ENCODE measurements around the gene MRPS5.

The MRPS5 gene

DNA sequence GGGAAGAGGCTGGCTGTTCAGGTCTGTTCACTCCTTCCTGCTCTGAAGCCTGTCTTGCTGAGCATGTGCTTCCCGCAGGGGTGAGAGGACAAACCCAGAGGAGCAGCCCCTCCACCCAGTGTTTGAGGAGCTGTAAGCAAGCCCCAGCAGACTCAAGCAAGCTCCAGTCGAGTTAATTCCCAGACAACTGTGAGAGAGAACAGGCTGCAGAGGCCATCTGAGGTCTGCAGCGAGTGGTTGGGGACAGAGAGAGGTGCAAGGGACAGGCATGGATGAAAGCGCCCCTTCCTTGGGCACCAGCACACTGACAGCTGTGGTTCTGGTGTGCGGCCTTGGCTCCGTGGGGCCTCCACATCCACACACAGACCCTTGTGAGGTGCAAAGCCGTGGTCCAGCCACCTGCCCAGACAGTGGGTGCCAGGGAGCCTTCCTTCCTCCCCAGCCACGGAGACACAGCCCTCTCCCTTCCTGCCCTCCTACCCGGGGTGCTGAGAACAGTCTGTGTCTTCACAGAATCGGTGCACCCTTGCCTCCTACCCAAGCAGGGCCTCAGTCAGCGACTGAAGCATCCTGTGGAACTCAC, 59.9 kb downstream of the MRPS5 start:
- TF ChIP-seq CREB1 (IDR thresholded peaks at IDR 0.05; ENCODE audit: low read depth) (no peak), TAF1 (IDR thresholded peaks at IDR 0.05; ENCODE audit: low read depth) (no peak), TEAD4 (IDR thresholded peaks at IDR 0.05) (no peak), CEBPB (IDR thresholded peaks at IDR 0.05) (no peak), USF1 (IDR thresholded peaks at IDR 0.05) (no peak), EP300 (IDR thresholded peaks at IDR 0.05; ENCODE audit: borderline replicate concordance) (no peak), ZBTB7A (IDR thresholded peaks at IDR 0.05; ENCODE audit: low read depth) (no peak), FOXM1 (IDR thresholded peaks at IDR 0.05; ENCODE audit: borderline replicate concordance, low read depth) (no peak), EGR1 (IDR thresholded peaks at IDR 0.05) (no peak), NFIC (IDR thresholded peaks at IDR 0.05) (no peak)
- TF ChIP-seq, protein P1, sequence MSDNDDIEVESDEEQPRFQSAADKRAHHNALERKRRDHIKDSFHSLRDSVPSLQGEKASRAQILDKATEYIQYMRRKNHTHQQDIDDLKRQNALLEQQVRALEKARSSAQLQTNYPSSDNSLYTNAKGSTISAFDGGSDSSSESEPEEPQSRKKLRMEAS (IDR thresholded peaks at IDR 0.05) = no peak

DNA sequence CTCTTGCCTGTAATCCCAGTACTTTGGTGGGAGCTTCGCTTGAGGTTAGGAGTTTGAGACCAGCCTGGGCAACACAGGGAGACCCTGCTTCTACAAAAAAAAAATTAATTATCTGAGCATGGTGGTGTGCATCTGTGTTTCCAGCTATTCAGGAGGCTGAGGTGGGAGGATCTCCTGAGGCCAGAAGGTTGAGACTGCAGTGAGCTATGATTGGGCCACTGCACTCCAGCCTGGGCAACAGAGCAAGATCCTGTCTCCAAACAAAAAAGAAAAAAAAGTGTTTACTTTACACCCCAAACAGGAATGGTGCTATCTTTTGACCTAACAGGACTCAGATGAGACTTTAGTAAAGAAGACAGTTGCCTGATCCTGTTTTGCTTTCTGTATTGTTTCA, 60.5 kb downstream of the MRPS5 start:
- TF ChIP-seq CEBPB (IDR thresholded peaks at IDR 0.05) = no peak
- TF ChIP-seq, protein P1 (IDR thresholded peaks at IDR 0.05) = no peak
- TF ChIP-seq NFIC (IDR thresholded peaks at IDR 0.05) = no peak
- TF ChIP-seq FOXM1 (IDR thresholded peaks at IDR 0.05; ENCODE audit: borderline replicate concordance, low read depth) = no peak
- TF ChIP-seq REST (IDR thresholded peaks at IDR 0.05; ENCODE audit: low read depth) = no peak
- TF ChIP-seq CREB1 (IDR thresholded peaks at IDR 0.05; ENCODE audit: low read depth) = no peak
- no peak for TF ChIP-seq TEAD4 (IDR thresholded peaks at IDR 0.05)
- TF ChIP-seq USF1 (IDR thresholded peaks at IDR 0.05) = no peak
- TF ChIP-seq TAF1 (IDR thresholded peaks at IDR 0.05; ENCODE audit: low read depth) = no peak
- no peak for TF ChIP-seq ZBTB7A (IDR thresholded peaks at IDR 0.05; ENCODE audit: low read depth)
- no peak for TF ChIP-seq RAD21 (IDR thresholded peaks at IDR 0.05; ENCODE audit: low read depth)
- TF ChIP-seq YY1 (IDR thresholded peaks at IDR 0.05; ENCODE audit: low read depth) = no peak
- TF ChIP-seq TCF12 (IDR thresholded peaks at IDR 0.05; ENCODE audit: low read depth) = no peak
- TF ChIP-seq EP300 (IDR thresholded peaks at IDR 0.05; ENCODE audit: borderline replicate concordance) = no peak
- TF ChIP-seq EGR1 (IDR thresholded peaks at IDR 0.05) = no peak

DNA sequence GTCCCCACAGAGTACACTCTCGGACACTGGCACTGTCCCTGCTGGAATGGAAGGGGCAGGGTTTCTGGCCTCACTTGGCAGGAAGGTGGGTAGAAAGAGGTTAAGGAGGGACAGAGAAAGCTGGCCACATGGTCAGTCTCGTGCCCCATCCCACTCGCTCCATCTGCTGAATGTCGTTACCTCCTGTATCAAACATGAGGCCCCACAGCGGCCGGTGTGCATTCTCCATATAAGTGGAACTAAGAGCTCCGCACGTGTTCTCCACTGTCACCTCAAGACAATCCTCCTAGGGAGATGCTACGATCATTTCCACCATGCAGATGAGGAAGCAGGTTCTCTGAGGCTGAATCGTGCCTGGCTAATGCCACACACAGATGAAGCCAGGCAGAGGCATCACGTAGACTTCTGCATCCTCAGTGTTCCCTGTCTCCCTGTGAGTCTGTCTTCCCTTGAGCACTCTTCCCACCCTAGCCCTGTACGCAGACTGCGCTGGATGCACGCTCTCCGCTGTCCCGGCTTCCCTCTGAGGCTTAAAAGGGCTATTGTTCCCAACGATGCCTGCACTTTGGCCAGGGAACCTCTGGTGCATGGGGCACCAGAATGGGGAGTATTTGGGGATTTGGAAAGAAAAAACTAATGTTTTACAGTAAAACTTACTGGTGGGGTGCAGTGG, 61.0 kb downstream of the MRPS5 start:
- TF ChIP-seq EP300 (IDR thresholded peaks at IDR 0.05; ENCODE audit: borderline replicate concordance) (no peak), YY1 (IDR thresholded peaks at IDR 0.05; ENCODE audit: low read depth) (no peak), NFIC (IDR thresholded peaks at IDR 0.05) (no peak), ZBTB7A (IDR thresholded peaks at IDR 0.05; ENCODE audit: low read depth) (no peak), USF1 (IDR thresholded peaks at IDR 0.05) (no peak), FOXM1 (IDR thresholded peaks at IDR 0.05; ENCODE audit: borderline replicate concordance, low read depth) (no peak), EGR1 (IDR thresholded peaks at IDR 0.05) (no peak), TEAD4 (IDR thresholded peaks at IDR 0.05) (no peak), TCF12 (IDR thresholded peaks at IDR 0.05; ENCODE audit: low read depth) (no peak)

- 0 out of 2 replicates have a peak, but pooled peaks have one; percentile 14 for TF ChIP-seq TEAD4 (IDR thresholded peaks at IDR 0.05)
- TF ChIP-seq USF1 (IDR thresholded peaks at IDR 0.05) = no peak
Measured at GRCh38 chr2:95059656-95060370, 61.8 kb downstream of the MRPS5 start.

DNA sequence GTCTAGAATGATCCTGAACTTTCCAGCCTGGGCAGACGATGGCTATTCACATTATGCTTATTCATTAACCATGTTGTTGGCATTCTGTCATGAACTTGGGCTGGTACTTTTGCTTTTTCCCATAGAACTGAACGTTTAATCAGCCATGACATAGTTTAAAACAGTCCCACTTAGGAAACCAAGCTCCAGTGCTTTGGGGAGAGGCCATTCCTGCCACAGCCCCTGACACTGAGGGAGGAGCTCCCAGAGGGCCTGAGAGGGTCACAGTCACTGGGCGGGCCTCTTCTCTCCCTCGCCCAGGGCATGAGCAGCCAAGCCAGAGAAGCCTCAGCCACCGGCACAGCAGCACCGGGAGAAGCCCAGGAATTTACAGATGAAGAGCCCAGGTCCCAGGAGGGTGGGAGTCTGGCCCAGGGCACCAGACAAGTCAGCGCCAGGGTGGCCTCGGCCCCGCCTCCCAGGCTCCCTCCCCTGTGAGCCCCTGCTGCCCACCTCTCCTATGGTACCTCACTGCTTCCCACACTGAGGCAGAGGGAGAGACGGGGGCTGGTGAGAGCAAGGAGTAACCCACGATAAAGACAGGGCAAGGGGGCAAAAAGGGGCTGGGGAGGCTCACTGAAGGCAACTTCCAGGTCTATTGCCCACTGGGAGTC, 62.5 kb downstream of the MRPS5 start:
- no peak for TF ChIP-seq YY1 (IDR thresholded peaks at IDR 0.05; ENCODE audit: low read depth)
- TF ChIP-seq CEBPB (IDR thresholded peaks at IDR 0.05) = no peak
- no peak for TF ChIP-seq EGR1 (IDR thresholded peaks at IDR 0.05)
- no peak for TF ChIP-seq ZBTB7A (IDR thresholded peaks at IDR 0.05; ENCODE audit: low read depth)
- no peak for TF ChIP-seq TAF1 (IDR thresholded peaks at IDR 0.05; ENCODE audit: low read depth)
- no peak for TF ChIP-seq FOXM1 (IDR thresholded peaks at IDR 0.05; ENCODE audit: borderline replicate concordance, low read depth)
- TF ChIP-seq NFIC (IDR thresholded peaks at IDR 0.05) = no peak
- TF ChIP-seq RAD21 (IDR thresholded peaks at IDR 0.05; ENCODE audit: low read depth) = no peak
- no peak for TF ChIP-seq USF1 (IDR thresholded peaks at IDR 0.05)
- no peak for TF ChIP-seq CREB1 (IDR thresholded peaks at IDR 0.05; ENCODE audit: low read depth)
- no peak for TF ChIP-seq REST (IDR thresholded peaks at IDR 0.05; ENCODE audit: low read depth)
- no peak for TF ChIP-seq TEAD4 (IDR thresholded peaks at IDR 0.05)
- TF ChIP-seq EP300 (IDR thresholded peaks at IDR 0.05; ENCODE audit: borderline replicate concordance) = no peak
- TF ChIP-seq TCF12 (IDR thresholded peaks at IDR 0.05; ENCODE audit: low read depth) = no peak
